HCT116 (cell line): Measurements from ENCODE around the gene EFNB2. TPM values are rescaled to one million over a fixed set of nuclear protein-coding genes. Genes with fewer than 3 reads are reported as not detected.

Experiments
- ATAC-seq: fragments of 200-7000 bp; cut with Tn5 transposase; 2 replicates; pipeline ENCODE4 v1.9.1; 2020; ENCODE audit warnings: mild to moderate bottlenecking, moderate library complexity
- BruUV-seq: library from RNA; stranded (reverse); fragments of 400-500 nt; replicated peaks from 2 replicates; lab custom pipeline; 2021; lab: Mats Ljungman, UMichigan
- CTCF ChIA-PET: fragments of 300-600 bp; sonication (Branson Sonifier 250); formaldehyde crosslinking; loops from one replicate; lab custom pipeline; 2021; ENCODE audit warnings: antibody characterized with exemption; lab: Charles Lee
- POLR2A ChIA-PET: fragments of 300-600, 350-600 bp; sonication (Branson Sonifier 250); formaldehyde crosslinking; loops from one replicate; lab custom pipeline; 2021; ENCODE audit warnings: antibody characterized with exemption; lab: Charles Lee
- RAD21 ChIA-PET, 2 experiments: fragments of 300-600 bp; sonication (Branson Sonifier 250); formaldehyde crosslinking; loops; one replicate each; lab custom pipeline; 2023; ENCODE audit warnings: low total read pairs in 2 of 2; ENCODE audit not compliant: uncharacterized antibody in 2 of 2, unreplicated experiment in 2 of 2, low non-redundant PET in 1 of 2; lab: Charles Lee
- DNase-seq: peaks from one replicate; pipeline ENCODE4 v3.0.0-alpha.2; 2010; ENCODE audit warnings: low read depth, low spot score
- H2AFZ ChIP-seq: fragments of 200-600 bp; shearing (Covaris generic), sonication (generic); 2 replicates; pipeline ENCODE4 v1.6.1; 2017; ENCODE audit warnings: low read depth, mixed run types, mixed read lengths, antibody characterized with exemption, low read length; ENCODE audit not compliant: poor library complexity, severe bottlenecking
- H3K27ac ChIP-seq: 2 replicates; pipeline ENCODE4 v1.5.1; 2012; ENCODE audit warnings: low read depth, low read length
- H3K27me3 ChIP-seq: fragments of 200-600 bp; sonication (generic); 2 replicates; pipeline ENCODE4 v1.6.1; 2016; ENCODE audit warnings: mixed run types, low read length, mixed read lengths; ENCODE audit not compliant: insufficient read depth
- H3K36me3 ChIP-seq, 2 experiments: fragments of 200-500 bp in 1 of 2; fragments of 200-600 bp in 1 of 2; sonication (Bioruptor generic) in 1 of 2; sonication (generic) in 1 of 2; 2 replicates each; pipeline versions ENCODE4 v1.5.1 to v1.6.1; 2014 to 2016; ENCODE audit warnings: low read length in 2 of 2, inconsistent platforms in 1 of 2, mixed read lengths in 1 of 2, mixed run types in 1 of 2; ENCODE audit not compliant: insufficient read depth in 2 of 2, control insufficient read depth in 1 of 2
- H3K4me1 ChIP-seq, 2 experiments: fragments of 200-600 bp in 1 of 2; sonication (generic) in 1 of 2; 2 replicates each; pipeline versions ENCODE4 v1.5.1 to v1.6.1; 2012 to 2017; ENCODE audit warnings: low read length in 2 of 2, inconsistent platforms in 1 of 2, mild to moderate bottlenecking in 1 of 2, mixed read lengths in 1 of 2, mixed run types in 1 of 2, moderate library complexity in 1 of 2; ENCODE audit not compliant: insufficient read depth in 2 of 2, control insufficient read depth in 1 of 2
- H3K4me2 ChIP-seq: fragments of 200-600 bp; sonication (generic); 2 replicates; pipeline ENCODE4 v1.6.1; 2017; ENCODE audit warnings: mixed run types, low read length, mixed read lengths
- H3K4me3 ChIP-seq, 2 experiments: fragments of 200-600 bp in 1 of 2; sonication (generic) in 1 of 2; replicated peaks in 1 of 2; 2 replicates each; pipeline ENCODE4 v1.5.1; 2011 to 2016; ENCODE audit warnings: low read length in 2 of 2, control low read depth in 1 of 2, low read depth in 1 of 2, mild to moderate bottlenecking in 1 of 2, mixed read lengths in 1 of 2, mixed run types in 1 of 2
- H3K79me2 ChIP-seq: fragments of 200-600 bp; sonication (generic); 2 replicates; pipeline ENCODE4 v1.6.1; 2017; ENCODE audit warnings: mild to moderate bottlenecking, mixed run types, low read length, moderate library complexity, mixed read lengths; ENCODE audit not compliant: insufficient read depth
- H3K9ac ChIP-seq: fragments of 200-600 bp; sonication (generic); 2 replicates; pipeline ENCODE4 v1.6.1; 2016; ENCODE audit warnings: low read length, mixed read lengths
- H3K9me2 ChIP-seq: fragments of 200-600 bp; sonication (generic), shearing (Covaris generic); 2 replicates; pipeline ENCODE4 v1.6.1; 2017; ENCODE audit warnings: mixed run types, mild to moderate bottlenecking, moderate library complexity; ENCODE audit not compliant: insufficient read depth
- H3K9me3 ChIP-seq, 2 experiments: fragments of 200-500 bp in 1 of 2; fragments of 200-600 bp in 1 of 2; sonication (Bioruptor generic) in 1 of 2; sonication (generic) in 1 of 2; 2 replicates each; pipeline ENCODE4 v1.6.1; 2014 to 2017; ENCODE audit warnings: low read length in 2 of 2, mixed read lengths in 2 of 2, inconsistent platforms in 1 of 2, low read depth in 1 of 2, mild to moderate bottlenecking in 1 of 2, mixed run types in 1 of 2, moderate library complexity in 1 of 2; ENCODE audit not compliant: control insufficient read depth in 1 of 2, insufficient read depth in 1 of 2
- H4K20me1 ChIP-seq: fragments of 200-600 bp; sonication (generic), shearing (Covaris generic); 2 replicates; pipeline ENCODE4 v1.6.1; 2017; ENCODE audit warnings: mixed run types, mild to moderate bottlenecking, moderate library complexity; ENCODE audit not compliant: insufficient read depth
- CBX3 ChIP-seq: IDR thresholded peaks from 2 replicates; pipeline ENCODE4 v1.6.1; 2012; ENCODE audit warnings: low read depth
- CEBPB ChIP-seq: IDR thresholded peaks from 2 replicates; pipeline ENCODE4 v1.6.1; 2012; ENCODE audit warnings: low read depth
- EGR1 ChIP-seq: IDR thresholded peaks from 2 replicates; pipeline ENCODE4 v1.6.1; 2012; ENCODE audit warnings: low read depth
- EZH2 ChIP-seq: fragments of 200-600 bp; sonication (generic); IDR thresholded peaks from 2 replicates; pipeline ENCODE4 v1.6.1; 2017; ENCODE audit warnings: antibody characterized with exemption, mixed run types
- EZH2phosphoT487 ChIP-seq: fragments of 200-600 bp; IDR thresholded peaks from 2 replicates; pipeline ENCODE4 v1.6.1; 2018; ENCODE audit warnings: antibody characterized with exemption, borderline replicate concordance
- FOSL1 ChIP-seq: IDR thresholded peaks from 2 replicates; pipeline ENCODE4 v1.6.1; 2012; ENCODE audit warnings: low read depth
- POLR2A ChIP-seq: IDR thresholded peaks from 2 replicates; pipeline ENCODE4 v1.7.0; 2011; ENCODE audit warnings: borderline replicate concordance; ENCODE audit not compliant: insufficient read depth, insufficient read length; ENCODE audit errors: extremely low read depth
- RAD21 ChIP-seq: IDR thresholded peaks from 2 replicates; pipeline ENCODE4 v1.6.1; 2012; ENCODE audit warnings: low read depth, mild to moderate bottlenecking
- SIN3A ChIP-seq: IDR thresholded peaks from 2 replicates; pipeline ENCODE4 v1.6.1; 2012; ENCODE audit warnings: low read depth
- SP1 ChIP-seq: IDR thresholded peaks from 2 replicates; pipeline ENCODE4 v1.6.1; 2012; ENCODE audit warnings: low read depth
- SRF ChIP-seq: IDR thresholded peaks from 2 replicates; pipeline ENCODE4 v1.6.1; 2012; ENCODE audit warnings: low read depth
- TCF7L2 ChIP-seq: IDR thresholded peaks from 2 replicates; pipeline ENCODE4 v1.7.0; 2011; ENCODE audit warnings: borderline replicate concordance, inconsistent platforms; ENCODE audit not compliant: insufficient read depth, insufficient read length; ENCODE audit errors: extremely low read depth
- ZNF274 ChIP-seq: fragments of 200-500 bp; sonication (Bioruptor generic); IDR thresholded peaks from 2 replicates; pipeline ENCODE4 v1.6.1; 2014; ENCODE audit warnings: mild to moderate bottlenecking, low read depth, low read length, inconsistent platforms
- intact Hi-C: fragments of 100-400 bp; cut with micrococcal nuclease; formaldehyde crosslinking; loops from 2 replicates; pipeline ENCODE4 v1.10.0; 2022
- total RNA-seq: library from RNA; stranded (reverse); gene quantifications from one replicate; pipeline ENCODE4 v1.2.1, GENCODE V29; 2021; ENCODE audit not compliant: unreplicated experiment
- TF ChIP-seq, protein P1 (sequence below): IDR thresholded peaks from 2 replicates; pipeline ENCODE4 v1.6.1; 2012; ENCODE audit warnings: low read depth
- TF ChIP-seq, protein P2 (sequence below): IDR thresholded peaks from 2 replicates; pipeline ENCODE4 v1.6.1; 2011; ENCODE audit warnings: mild to moderate bottlenecking, low read length, moderate library complexity; ENCODE audit not compliant: insufficient replicate concordance; ENCODE audit errors: extremely low read depth
- TF ChIP-seq, protein P3 (sequence below): IDR thresholded peaks from 2 replicates; pipeline ENCODE4 v1.6.1; 2012

Gene EFNB2
- total RNA-seq, 1 experiment from 2014 or later, result 30.9 TPM

DNA sequence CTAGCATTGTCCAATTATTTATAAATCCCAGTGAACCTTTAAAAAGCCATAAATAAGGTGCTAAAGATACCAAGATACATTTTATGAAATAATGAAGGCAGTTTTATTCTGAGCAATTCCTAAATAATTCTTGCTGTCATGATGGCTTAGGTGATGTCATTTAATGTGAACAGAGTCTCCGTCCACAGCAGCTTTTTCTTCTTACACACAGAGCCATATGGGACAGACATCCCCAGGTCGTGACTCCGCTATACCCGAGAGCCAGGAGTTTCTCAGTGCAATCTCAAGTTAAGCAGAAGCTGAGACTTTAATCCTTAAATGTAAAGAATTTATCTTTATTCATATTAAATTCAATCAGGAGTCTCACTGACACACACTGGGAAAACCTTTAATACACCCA lies 29.7 kb downstream of the EFNB2 start (continued):
- TF ChIP-seq ZNF274 (no peak), SRF (no peak), EZH2 (no peak)

DNA sequence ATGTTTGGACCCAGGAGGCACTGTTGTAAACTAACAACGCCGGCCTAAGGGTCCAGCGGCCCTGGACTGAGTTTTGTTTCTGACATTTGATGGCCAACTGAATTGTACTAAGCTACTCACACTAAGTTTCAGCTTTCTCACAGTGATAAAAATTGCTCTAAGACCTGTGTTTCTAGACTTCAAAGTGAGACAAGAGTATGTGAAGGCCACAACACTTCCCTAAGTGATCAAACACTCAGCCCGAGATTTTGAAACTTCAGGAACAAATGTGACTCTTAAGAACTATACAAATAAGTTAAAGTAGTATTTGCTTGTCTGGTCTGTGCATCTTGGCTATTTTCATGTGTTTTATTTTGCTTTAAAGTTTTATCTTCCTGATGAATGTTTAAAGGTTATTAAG lies 30.2 kb downstream of the EFNB2 start:
- ChIA-PET POLR2A (no interaction called here), CTCF (no interaction called here), RAD21 (no interaction called here)
- TF ChIP-seq RAD21 (no peak), POLR2A (no peak), CBX3 (no peak), ZNF274 (no peak), EGR1 (no peak), FOSL1 (no peak), SP1 (no peak), CEBPB (no peak), SIN3A (no peak), EZH2phosphoT487 (no peak), SRF (no peak), TCF7L2 (no peak)
- TF ChIP-seq, protein P1, sequence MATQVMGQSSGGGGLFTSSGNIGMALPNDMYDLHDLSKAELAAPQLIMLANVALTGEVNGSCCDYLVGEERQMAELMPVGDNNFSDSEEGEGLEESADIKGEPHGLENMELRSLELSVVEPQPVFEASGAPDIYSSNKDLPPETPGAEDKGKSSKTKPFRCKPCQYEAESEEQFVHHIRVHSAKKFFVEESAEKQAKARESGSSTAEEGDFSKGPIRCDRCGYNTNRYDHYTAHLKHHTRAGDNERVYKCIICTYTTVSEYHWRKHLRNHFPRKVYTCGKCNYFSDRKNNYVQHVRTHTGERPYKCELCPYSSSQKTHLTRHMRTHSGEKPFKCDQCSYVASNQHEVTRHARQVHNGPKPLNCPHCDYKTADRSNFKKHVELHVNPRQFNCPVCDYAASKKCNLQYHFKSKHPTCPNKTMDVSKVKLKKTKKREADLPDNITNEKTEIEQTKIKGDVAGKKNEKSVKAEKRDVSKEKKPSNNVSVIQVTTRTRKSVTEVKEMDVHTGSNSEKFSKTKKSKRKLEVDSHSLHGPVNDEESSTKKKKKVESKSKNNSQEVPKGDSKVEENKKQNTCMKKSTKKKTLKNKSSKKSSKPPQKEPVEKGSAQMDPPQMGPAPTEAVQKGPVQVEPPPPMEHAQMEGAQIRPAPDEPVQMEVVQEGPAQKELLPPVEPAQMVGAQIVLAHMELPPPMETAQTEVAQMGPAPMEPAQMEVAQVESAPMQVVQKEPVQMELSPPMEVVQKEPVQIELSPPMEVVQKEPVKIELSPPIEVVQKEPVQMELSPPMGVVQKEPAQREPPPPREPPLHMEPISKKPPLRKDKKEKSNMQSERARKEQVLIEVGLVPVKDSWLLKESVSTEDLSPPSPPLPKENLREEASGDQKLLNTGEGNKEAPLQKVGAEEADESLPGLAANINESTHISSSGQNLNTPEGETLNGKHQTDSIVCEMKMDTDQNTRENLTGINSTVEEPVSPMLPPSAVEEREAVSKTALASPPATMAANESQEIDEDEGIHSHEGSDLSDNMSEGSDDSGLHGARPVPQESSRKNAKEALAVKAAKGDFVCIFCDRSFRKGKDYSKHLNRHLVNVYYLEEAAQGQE, result no peak
- TF ChIP-seq, protein P2, sequence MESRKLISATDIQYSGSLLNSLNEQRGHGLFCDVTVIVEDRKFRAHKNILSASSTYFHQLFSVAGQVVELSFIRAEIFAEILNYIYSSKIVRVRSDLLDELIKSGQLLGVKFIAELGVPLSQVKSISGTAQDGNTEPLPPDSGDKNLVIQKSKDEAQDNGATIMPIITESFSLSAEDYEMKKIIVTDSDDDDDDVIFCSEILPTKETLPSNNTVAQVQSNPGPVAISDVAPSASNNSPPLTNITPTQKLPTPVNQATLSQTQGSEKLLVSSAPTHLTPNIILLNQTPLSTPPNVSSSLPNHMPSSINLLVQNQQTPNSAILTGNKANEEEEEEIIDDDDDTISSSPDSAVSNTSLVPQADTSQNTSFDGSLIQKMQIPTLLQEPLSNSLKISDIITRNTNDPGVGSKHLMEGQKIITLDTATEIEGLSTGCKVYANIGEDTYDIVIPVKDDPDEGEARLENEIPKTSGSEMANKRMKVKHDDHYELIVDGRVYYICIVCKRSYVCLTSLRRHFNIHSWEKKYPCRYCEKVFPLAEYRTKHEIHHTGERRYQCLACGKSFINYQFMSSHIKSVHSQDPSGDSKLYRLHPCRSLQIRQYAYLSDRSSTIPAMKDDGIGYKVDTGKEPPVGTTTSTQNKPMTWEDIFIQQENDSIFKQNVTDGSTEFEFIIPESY, result no peak
- TF ChIP-seq, protein P3, sequence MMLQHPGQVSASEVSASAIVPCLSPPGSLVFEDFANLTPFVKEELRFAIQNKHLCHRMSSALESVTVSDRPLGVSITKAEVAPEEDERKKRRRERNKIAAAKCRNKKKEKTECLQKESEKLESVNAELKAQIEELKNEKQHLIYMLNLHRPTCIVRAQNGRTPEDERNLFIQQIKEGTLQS, result no peak
- Histone ChIP-seq H3K36me3 (0 out of 4 replicates have a peak, but pooled peaks cover 2 to 7% of the 10 kb centered on the region in 2 experiments), H3K4me2 (no peak overlapping the region), H3K27me3 (no peaks in the 10 kb centered on the region), H3K9me2 (no peaks in the 10 kb centered on the region), H4K20me1 (no peaks in the 10 kb centered on the region), H3K9me3 (no peaks in the 10 kb centered on the region), H3K4me1 (peaks cover 13 to 25% of the 10 kb centered on the region in 2 experiments; a peak in 3 of 4 replicates), H3K27ac (no peak overlapping the region), H3K4me3 (no peak overlapping the region), H3K9ac (no peak overlapping the region), H2AFZ (no peak overlapping the region), H3K79me2 (peaks cover 96% of the 10 kb centered on the region)
- intact Hi-C loops, result no loop called here
- ATAC-seq (no peak), DNase-seq (no peak)
- no TSS peak for BruUV-seq
